ENCODE data around the gene DEPDC7. TPM values are rescaled to one million over a fixed set of nuclear protein-coding genes. Genes with fewer than 3 reads are reported as not detected.
A peak's percentile ranks its signal among the peaks of the same experiment; 100 is the strongest.
"Not testable (repeated sequence)": the region's sequence is repeated elsewhere in the genome, so short reads cannot be mapped to it uniquely, and the experiment has no call there.

The DEPDC7 gene
- total RNA-seq (10 to 100 TPM; 11.7 to 13.6 TPM), polyA plus RNA-seq (1 to 10 TPM in 2 of 3 donors, under 1 TPM in 1; 0.77 to 2.7 (median 1.1) TPM), total RNA-seq (3.4 to 16.8 (median 6.2) reads per million in 6 experiments)

GRCh38 chr11:33015621-33016551 lies at the start of gene DEPDC7:
DEPDC7 (plus strand) TSS chr11:33015878; CDS start chr11:33015956, 78 bp downstream.
- peak; percentile 81 to 82 for ATAC-seq
- POLR2A ChIA-PET, result interaction anchor here (1.1 to 2.0 kb wide), 6 partner anchors 9 to 24 kb away, joined by 3 to 34 read pairs (median 6); partner anchors contain the start of gene TCP11L1
- no peaks in the 10 kb centered on the region for H3K36me3 Mint-ChIP-seq
- H3K9me3 Mint-ChIP-seq, result no peaks in the 10 kb centered on the region
- H3K27ac Mint-ChIP-seq, result peak within 1 kb of the TSS; percentile 31 to 87 (median 82)
- peak; percentile 65 to 89 (median 81) for DNase-seq
- H3K4me1 Mint-ChIP-seq, result peaks cover 13 to 60% (median 44%) of the 10 kb centered on the region in 4 donors
- peaks cover 0 to 15% (median 0%) of the 10 kb centered on the region in 5 donors for H3K27me3 Mint-ChIP-seq
- peak within 1 kb of the TSS; percentile 82 to 96 (median 90) for H3K4me3 Mint-ChIP-seq

GRCh38 chr11:32968541-32968940 lies 47.1 kb upstream of the DEPDC7 start:
- ATAC-seq (no peak), DNase-seq (no peak)
- peaks cover 0 to 46% (median 12%) of the 10 kb centered on the region in 3 donors for H3K36me3 Mint-ChIP-seq
- no peaks in the 10 kb centered on the region for H3K9me3 Mint-ChIP-seq
- no peak overlapping the region for H3K27ac Mint-ChIP-seq
- peaks cover 0 to 2% (median 0%) of the 10 kb centered on the region in 4 donors for H3K4me1 Mint-ChIP-seq
- POLR2A ChIA-PET, result no interaction called here
- H3K4me3 Mint-ChIP-seq, result no peak overlapping the region
- H3K27me3 Mint-ChIP-seq, result no peaks in the 10 kb centered on the region

- H3K9me3 Mint-ChIP-seq, ATAC-seq, H3K27me3 Mint-ChIP-seq, H3K4me3 Mint-ChIP-seq, DNase-seq, H3K4me1 Mint-ChIP-seq: not testable (repeated sequence)
- H3K27ac Mint-ChIP-seq, result peak overlapping the region in 1 of 10 donors; percentile 18
- peaks cover 0 to 67% (median 16%) of the 10 kb centered on the region in 3 donors for H3K36me3 Mint-ChIP-seq
- POLR2A ChIA-PET, result interaction anchor here (0.7 kb wide), 1 partner anchor 21 kb away, joined by 3 read pairs; no protein-coding TSS in a partner anchor
Measured at GRCh38 chr11:32972233-32972632, 43.4 kb upstream of the DEPDC7 start.

- peaks cover 0 to 2% (median 0%) of the 10 kb centered on the region in 4 donors for H3K4me1 Mint-ChIP-seq
- ATAC-seq (no peak), DNase-seq (no peak)
- H3K27me3 Mint-ChIP-seq, result no peaks in the 10 kb centered on the region
- peak overlapping the region in 1 of 10 donors; percentile 12 for H3K27ac Mint-ChIP-seq
- no peak overlapping the region for H3K4me3 Mint-ChIP-seq
- no peaks in the 10 kb centered on the region for H3K9me3 Mint-ChIP-seq
- POLR2A ChIA-PET, result interaction anchor here (0.5 to 0.6 kb wide), 2 partner anchors 55 to 93 kb away, joined by 3 to 10 read pairs; no protein-coding TSS in a partner anchor
- peaks cover 0 to 65% (median 16%) of the 10 kb centered on the region in 3 donors for H3K36me3 Mint-ChIP-seq
Measured at GRCh38 chr11:32972781-32973180, 42.9 kb upstream of the DEPDC7 start.

- DNase-seq (no peak), ATAC-seq (no peak)
- peak overlapping the region in 2 of 10 donors; percentile 9 to 63 for H3K27ac Mint-ChIP-seq
- H3K4me3 Mint-ChIP-seq, result no peak overlapping the region
- no peaks in the 10 kb centered on the region for H3K27me3 Mint-ChIP-seq
- POLR2A ChIA-PET, result no interaction called here
- no peaks in the 10 kb centered on the region for H3K4me1 Mint-ChIP-seq
- H3K36me3 Mint-ChIP-seq, result peaks cover 0 to 2% (median 0%) of the 10 kb centered on the region in 3 donors
- H3K9me3 Mint-ChIP-seq, result no peaks in the 10 kb centered on the region
Measured at GRCh38 chr11:32982626-32983025, 33.1 kb upstream of the DEPDC7 start.

- H3K27me3 Mint-ChIP-seq, result no peaks in the 10 kb centered on the region
- DNase-seq (no peak), ATAC-seq (no peak)
- POLR2A ChIA-PET, result interaction anchor here (1.2 kb wide), 1 partner anchor 9 kb away, joined by 4 read pairs; no protein-coding TSS in a partner anchor
- H3K36me3 Mint-ChIP-seq, result no peaks in the 10 kb centered on the region
- H3K4me1 Mint-ChIP-seq, result no peaks in the 10 kb centered on the region
- H3K4me3 Mint-ChIP-seq, result no peak overlapping the region
- H3K9me3 Mint-ChIP-seq, result no peaks in the 10 kb centered on the region
- no peak overlapping the region for H3K27ac Mint-ChIP-seq
Measured at GRCh38 chr11:32983506-32983905, 32.2 kb upstream of the DEPDC7 start.

GRCh38 chr11:32985600-32985999 lies 30.1 kb upstream of the DEPDC7 start:
- no peaks in the 10 kb centered on the region for H3K36me3 Mint-ChIP-seq
- POLR2A ChIA-PET, result no interaction called here

GRCh38 chr11:32987851-32988250 lies 27.8 kb upstream of the DEPDC7 start:
- POLR2A ChIA-PET, result no interaction called here
- peaks cover 0 to 3% (median 0%) of the 10 kb centered on the region in 4 donors for H3K4me1 Mint-ChIP-seq

More at GRCh38 chr11:32985600-32985999, 30.1 kb upstream of the DEPDC7 start:
- H3K9me3 Mint-ChIP-seq, result no peaks in the 10 kb centered on the region
- no peaks in the 10 kb centered on the region for H3K27me3 Mint-ChIP-seq
- no peak for ATAC-seq
- H3K27ac Mint-ChIP-seq, result no peak overlapping the region
- no peaks in the 10 kb centered on the region for H3K4me1 Mint-ChIP-seq
- no peak overlapping the region for H3K4me3 Mint-ChIP-seq
- no peak for DNase-seq

GRCh38 chr11:32990481-32990880 lies 25.2 kb upstream of the DEPDC7 start:
- no peak for ATAC-seq
- peaks cover 0 to 23% (median 8%) of the 10 kb centered on the region in 9 donors for H3K9me3 Mint-ChIP-seq
- DNase-seq, result no peak
- no peak overlapping the region for H3K27ac Mint-ChIP-seq
- POLR2A ChIA-PET, result no interaction called here
- peaks cover 0 to 14% (median 3%) of the 10 kb centered on the region in 3 donors for H3K36me3 Mint-ChIP-seq
- no peaks in the 10 kb centered on the region for H3K27me3 Mint-ChIP-seq
- peaks cover 0 to 3% (median 0%) of the 10 kb centered on the region in 4 donors for H3K4me1 Mint-ChIP-seq
- H3K4me3 Mint-ChIP-seq, result no peak overlapping the region

More at GRCh38 chr11:32987851-32988250, 27.8 kb upstream of the DEPDC7 start:
- H3K36me3 Mint-ChIP-seq, result peaks cover 0 to 10% (median 3%) of the 10 kb centered on the region in 3 donors
- DNase-seq (no peak), ATAC-seq (no peak)
- H3K9me3 Mint-ChIP-seq, result peaks cover 0 to 18% (median 7%) of the 10 kb centered on the region in 9 donors
- H3K4me3 Mint-ChIP-seq, result no peak overlapping the region
- H3K27me3 Mint-ChIP-seq, result no peaks in the 10 kb centered on the region
- H3K27ac Mint-ChIP-seq, result no peak overlapping the region

- Mint-ChIP-seq H3K9me3 (peaks cover 0 to 23% (median 8%) of the 10 kb centered on the region in 9 donors), H3K4me1 (peaks cover 0 to 3% (median 0%) of the 10 kb centered on the region in 4 donors), H3K4me3 (no peak overlapping the region), H3K27ac (no peak overlapping the region), H3K36me3 (peaks cover 0 to 14% (median 3%) of the 10 kb centered on the region in 3 donors), H3K27me3 (no peaks in the 10 kb centered on the region)
- POLR2A ChIA-PET, result no interaction called here
- no peak for DNase-seq
- ATAC-seq, result no peak
Measured at GRCh38 chr11:32991427-32991826, 24.3 kb upstream of the DEPDC7 start.

GRCh38 chr11:32991898-32992297 lies 23.8 kb upstream of the DEPDC7 start:
- peaks cover 0 to 14% (median 3%) of the 10 kb centered on the region in 3 donors for H3K36me3 Mint-ChIP-seq
- H3K4me3 Mint-ChIP-seq, result no peak overlapping the region
- no peak overlapping the region for H3K27ac Mint-ChIP-seq
- peaks cover 0 to 23% (median 8%) of the 10 kb centered on the region in 9 donors for H3K9me3 Mint-ChIP-seq
- no peaks in the 10 kb centered on the region for H3K27me3 Mint-ChIP-seq
- no peak for ATAC-seq
- POLR2A ChIA-PET, result no interaction called here
- H3K4me1 Mint-ChIP-seq, result peaks cover 0 to 3% (median 0%) of the 10 kb centered on the region in 4 donors
- DNase-seq, result no peak

GRCh38 chr11:33000181-33000580 lies 15.5 kb upstream of the DEPDC7 start:
- Mint-ChIP-seq H3K27ac (peak overlapping the region in 1 of 10 donors; percentile 34), H3K4me3 (no peak overlapping the region), H3K36me3 (peaks cover 0 to 18% (median 8%) of the 10 kb centered on the region in 3 donors), H3K4me1 (peaks cover 6 to 12% (median 9%) of the 10 kb centered on the region in 4 donors), H3K27me3 (peaks cover 0 to 2% (median 0%) of the 10 kb centered on the region in 5 donors), H3K9me3 (peaks cover 0 to 19% (median 10%) of the 10 kb centered on the region in 9 donors)
- POLR2A ChIA-PET, result no interaction called here
- DNase-seq (no peak), ATAC-seq (no peak)

Measured in naive thymus-derived CD8-positive, alpha-beta T cell (primary cell).